H1 (cell line): Measurements from ENCODE around the gene OTUD3. TPM values are rescaled to one million over a fixed set of nuclear protein-coding genes. Genes with fewer than 3 reads are reported as not detected.

Source experiments
- CTCF ChIA-PET: fragments of 300-600 bp; sonication (Branson Sonifier 250); formaldehyde crosslinking; loops from one replicate; lab custom pipeline; 2021; ENCODE audit not compliant: partially characterized antibody; lab: Charles Lee
- POLR2A ChIA-PET: fragments of 300-600 bp; sonication (Branson Sonifier 250); formaldehyde crosslinking; loops from one replicate; lab custom pipeline; 2021; ENCODE audit warnings: inconsistent platforms; ENCODE audit not compliant: partially characterized antibody; lab: Charles Lee
- DNase-seq, 2 experiments: peaks; one replicate each; pipeline versions ENCODE4 v3.0.0 to v3.0.0-alpha.2; 2010 to 2022; ENCODE audit warnings: low spot score in 2 of 2, low read depth in 1 of 2, mixed read lengths in 1 of 2
- FAIRE-seq: peaks from 2 replicates; lab custom pipeline; 2011; peaks lifted over from hg19 to GRCh38; lab: Jason Lieb, UNC
- H2AFZ ChIP-seq: 2 replicates; pipeline ENCODE4 v1.8.1; 2012; ENCODE audit warnings: low read length, inconsistent platforms
- H2AK5ac ChIP-seq: 2 replicates; pipeline ENCODE4 v1.6.1; 2013; ENCODE audit warnings: low read depth, low read length
- H2BK120ac ChIP-seq: replicated peaks from 2 replicates; pipeline ENCODE3; 2013; ENCODE audit warnings: low read depth, low read length, inconsistent platforms
- H2BK12ac ChIP-seq: 2 replicates; pipeline ENCODE4 v1.6.1; 2013; ENCODE audit warnings: low read depth, low read length
- H2BK15ac ChIP-seq: 2 replicates; pipeline ENCODE4 v1.6.1; 2013; ENCODE audit warnings: low read length
- H2BK20ac ChIP-seq: 2 replicates; pipeline ENCODE4 v1.6.1; 2013; ENCODE audit warnings: low read length
- H2BK5ac ChIP-seq: 2 replicates; pipeline ENCODE4 v1.6.1; 2013; ENCODE audit warnings: low read depth, low read length
- H3K14ac ChIP-seq: 2 replicates; pipeline ENCODE4 v1.6.1; 2013; ENCODE audit warnings: inconsistent platforms; ENCODE audit not compliant: insufficient read length
- H3K18ac ChIP-seq: 2 replicates; pipeline ENCODE4 v1.6.1; 2013; ENCODE audit warnings: low read length; ENCODE audit errors: extremely low read depth
- H3K23ac ChIP-seq: 2 replicates; pipeline ENCODE4 v1.6.1; 2013; ENCODE audit warnings: inconsistent platforms; ENCODE audit not compliant: insufficient read length
- H3K23me2 ChIP-seq: 2 replicates; pipeline ENCODE4 v1.6.1; 2013; ENCODE audit warnings: low read depth, low read length
- H3K27ac ChIP-seq: 2 replicates; pipeline ENCODE4 v1.6.1; 2011; ENCODE audit warnings: low read depth, low read length, inconsistent platforms
- H3K27me3 ChIP-seq, 4 experiments: replicated peaks in 1 of 4; 1 replicate in 1 of 4; 2 replicates in 3 of 4; pipeline versions ENCODE4 v1.6.1 to v1.8.1; 2011 to 2013; ENCODE audit warnings: low read length in 3 of 4, mild to moderate bottlenecking in 3 of 4, inconsistent platforms in 2 of 4, mixed read lengths in 2 of 4, moderate library complexity in 1 of 4; ENCODE audit not compliant: control insufficient read depth in 3 of 4, insufficient read depth in 3 of 4; ENCODE audit errors: extremely low read depth in 1 of 4
- H3K36me3 ChIP-seq, 4 experiments: 2 replicates each; pipeline versions ENCODE4 v1.6.1 to v1.8.1; 2011 to 2013; ENCODE audit warnings: mild to moderate bottlenecking in 4 of 4, low read length in 3 of 4, moderate library complexity in 2 of 4, control low read depth in 1 of 4, inconsistent platforms in 1 of 4; ENCODE audit not compliant: insufficient read depth in 4 of 4, control insufficient read depth in 2 of 4
- H3K4ac ChIP-seq: replicated peaks from 2 replicates; pipeline ENCODE3; 2013; ENCODE audit warnings: low read length, low read depth, mixed read lengths, inconsistent platforms; ENCODE audit not compliant: insufficient read length
- H3K4me1 ChIP-seq, 4 experiments: replicated peaks in 1 of 4; 1 replicate in 1 of 4; 2 replicates in 3 of 4; pipeline versions ENCODE4 v1.6.1 to v1.8.1; 2011 to 2013; ENCODE audit warnings: low read length in 3 of 4, inconsistent platforms in 2 of 4, mixed read lengths in 1 of 4; ENCODE audit not compliant: insufficient read depth in 4 of 4, control insufficient read depth in 3 of 4
- H3K4me2 ChIP-seq, 2 experiments: 2 replicates each; pipeline versions ENCODE4 v1.6.1 to v1.8.1; 2011 to 2013; ENCODE audit warnings: low read depth in 2 of 2, low read length in 2 of 2, control low read depth in 1 of 2, inconsistent platforms in 1 of 2, mild to moderate bottlenecking in 1 of 2; ENCODE audit not compliant: insufficient read depth in 1 of 2
- H3K4me3 ChIP-seq, 4 experiments: fragments of 200-600, 300-600 bp in 1 of 4; sonication (generic), shearing (Covaris generic), sonication (Bioruptor Twin) in 1 of 4; 2 replicates each; pipeline versions ENCODE4 v1.5.1 to v1.8.1; 2011 to 2016; ENCODE audit warnings: low read length in 4 of 4, low read depth in 3 of 4, control low read depth in 2 of 4, inconsistent platforms in 2 of 4, mild to moderate bottlenecking in 2 of 4, mixed read lengths in 1 of 4, moderate library complexity in 1 of 4; ENCODE audit not compliant: insufficient read depth in 2 of 4; ENCODE audit errors: extremely low read depth in 1 of 4
- H3K56ac ChIP-seq: replicated peaks from 2 replicates; pipeline ENCODE3; 2013; ENCODE audit warnings: low read depth, mild to moderate bottlenecking, mixed read lengths, low read length, inconsistent platforms; ENCODE audit not compliant: insufficient read length
- H3K79me1 ChIP-seq: 2 replicates; pipeline ENCODE4 v1.6.1; 2013; ENCODE audit warnings: low read depth, low read length, control low read depth
- H3K79me2 ChIP-seq, 2 experiments: 2 replicates each; pipeline versions ENCODE4 v1.6.1 to v1.8.1; 2012 to 2013; ENCODE audit warnings: low read length in 2 of 2, mild to moderate bottlenecking in 2 of 2, inconsistent platforms in 1 of 2; ENCODE audit not compliant: insufficient read depth in 2 of 2, control insufficient read depth in 1 of 2
- H3K9ac ChIP-seq, 4 experiments: replicated peaks in 1 of 4; 1 replicate in 1 of 4; 2 replicates in 3 of 4; pipeline versions ENCODE4 v1.6.1 to v1.8.1; 2011 to 2013; ENCODE audit warnings: low read depth in 3 of 4, low read length in 3 of 4, control low read depth in 2 of 4, mild to moderate bottlenecking in 2 of 4, moderate library complexity in 2 of 4, inconsistent platforms in 1 of 4; ENCODE audit errors: extremely low read depth in 1 of 4
- H3K9me3 ChIP-seq, 2 experiments: 2 replicates each; pipeline versions ENCODE4 v1.6.1 to v1.8.1; 2012 to 2013; ENCODE audit warnings: mild to moderate bottlenecking in 2 of 2, moderate library complexity in 2 of 2, control low read depth in 1 of 2, inconsistent platforms in 1 of 2, low read depth in 1 of 2, low read length in 1 of 2, mixed read lengths in 1 of 2; ENCODE audit not compliant: insufficient read depth in 2 of 2
- H4K20me1 ChIP-seq, 2 experiments: replicated peaks in 1 of 2; 2 replicates each; pipeline versions ENCODE3 to v1.8.1; 2011 to 2013; ENCODE audit warnings: inconsistent platforms in 2 of 2, low read length in 2 of 2, mild to moderate bottlenecking in 1 of 2; ENCODE audit not compliant: insufficient read depth in 2 of 2, control insufficient read depth in 1 of 2
- H4K5ac ChIP-seq: 2 replicates; pipeline ENCODE4 v1.6.1; 2013; ENCODE audit warnings: low read length, low read depth, mixed read lengths, inconsistent platforms; ENCODE audit not compliant: insufficient read length
- H4K8ac ChIP-seq: 2 replicates; pipeline ENCODE4 v1.8.0; 2013; ENCODE audit warnings: mild to moderate bottlenecking, moderate library complexity, low read length, inconsistent platforms; ENCODE audit not compliant: insufficient read depth; ENCODE audit errors: extremely low read depth
- H4K91ac ChIP-seq: replicated peaks from 2 replicates; pipeline ENCODE3; 2013; ENCODE audit warnings: low read length, mixed read lengths, inconsistent platforms; ENCODE audit not compliant: insufficient read length
- BRCA1 ChIP-seq: IDR thresholded peaks from 2 replicates; pipeline ENCODE4 v1.6.1; 2012; ENCODE audit warnings: low read depth, low read length, improper control_type of control experiment
- CBX5 ChIP-seq: fragments of 300-800, 300-1000 bp; sonication (generic); IDR thresholded peaks from 2 replicates; pipeline ENCODE4 v1.7.1; 2016; ENCODE audit warnings: antibody characterized with exemption, low read length, low read depth
- CHD2 ChIP-seq: IDR thresholded peaks from 2 replicates; pipeline ENCODE4 v1.6.1; 2012; ENCODE audit warnings: low read length, improper control_type of control experiment
- CREB1 ChIP-seq: IDR thresholded peaks from 2 replicates; pipeline ENCODE4 v1.6.1; 2012; ENCODE audit warnings: inconsistent platforms
- JUN ChIP-seq: IDR thresholded peaks from 2 replicates; pipeline ENCODE4 v1.6.1; 2011; ENCODE audit warnings: low read depth, mild to moderate bottlenecking, improper control_type of control experiment, low read length
- KDM4A ChIP-seq: IDR thresholded peaks from one replicate; pipeline ENCODE4 v1.7.1; 2012; ENCODE audit warnings: low read depth, mild to moderate bottlenecking, moderate library complexity, low read length, inconsistent platforms; ENCODE audit not compliant: severe bottlenecking
- MAFK ChIP-seq: IDR thresholded peaks from 2 replicates; pipeline ENCODE4 v1.6.1; 2012; ENCODE audit warnings: low read depth, mild to moderate bottlenecking, improper control_type of control experiment, low read length
- RAD21 ChIP-seq, 2 experiments: IDR thresholded peaks in 1 of 2; conservative IDR thresholded peaks in 1 of 2; 2 replicates each; pipeline ENCODE4 v1.6.1; 2011; ENCODE audit warnings: low read depth in 2 of 2, low read length in 2 of 2, improper control_type of control experiment in 1 of 2, inconsistent platforms in 1 of 2, mild to moderate bottlenecking in 1 of 2, moderate library complexity in 1 of 2
- TAF1 ChIP-seq: IDR thresholded peaks from 2 replicates; pipeline ENCODE4 v1.6.1; 2011; ENCODE audit warnings: mild to moderate bottlenecking, low read depth, low read length
- TBP ChIP-seq: IDR thresholded peaks from 2 replicates; pipeline ENCODE4 v1.6.1; 2011; ENCODE audit warnings: low read depth, low read length, improper control_type of control experiment
- WGBS, 2 experiments: shearing (Covaris generic) in 1 of 2; methylation state at CpG; one replicate each; pipeline versions ENCODE4 v1.1.6 to v1.1.7; 2013 to 2015; ENCODE audit warnings: low lambda C conversion rate in 2 of 2, mixed read lengths in 2 of 2, inconsistent platforms in 1 of 2, low coverage in 1 of 2, missing lambda C conversion rate in 1 of 2; ENCODE audit not compliant: insufficient replicate concordance in 2 of 2, insufficient coverage in 1 of 2, insufficient read length in 1 of 2; ENCODE audit errors: extremely low coverage in 1 of 2, missing lambda C conversion rate in 1 of 2; 5-methylcytosine and 5-hydroxymethylcytosine counted together
- polyA plus RNA-seq, 7 experiments: library from polyadenylated mRNA; depleted of rRNA in 3 of 7; stranded (reverse) in 5 of 7; unstranded in 2 of 7; fragments of >200 nt in 5 of 7; fragments of 200-250 nt in 2 of 7; gene quantifications; 1 replicate in 5 of 7; 2 replicates in 1 of 7; 4 replicates in 1 of 7; pipeline versions ENCODE4 v1.2.1 to v1.2.3, GENCODE V29; 2011 to 2013; ENCODE audit warnings: missing spikeins in 2 of 7, mixed read lengths in 2 of 7
- total RNA-seq: library from RNA; stranded (reverse); fragmentation: NEBNext Ultra II Directional; extraction: Animal tissue kit (Norgen Biotek cat#: 25700); gene quantifications from 2 replicates; pipeline ENCODE4 v1.2.1, GENCODE V29; 2021
- TF ChIP-seq, protein P1 (sequence below), 3 experiments: IDR thresholded peaks; 1 replicate in 2 of 3; 2 replicates in 1 of 3; pipeline versions ENCODE4 v1.5.1 to v1.6.1; 2011; ENCODE audit warnings: low read length in 3 of 3, mild to moderate bottlenecking in 3 of 3, inconsistent platforms in 2 of 3, low read depth in 1 of 3, moderate library complexity in 1 of 3; ENCODE audit not compliant: insufficient read depth in 1 of 3; ENCODE audit errors: control extremely low read depth in 1 of 3

The OTUD3 gene
- total and polyA plus RNA-seq, 2 of the 8 experiments (the other 6 are each of a cell fraction or from before 2014, with no cell fraction given), result 6.3 to 11.9 TPM

DNA sequence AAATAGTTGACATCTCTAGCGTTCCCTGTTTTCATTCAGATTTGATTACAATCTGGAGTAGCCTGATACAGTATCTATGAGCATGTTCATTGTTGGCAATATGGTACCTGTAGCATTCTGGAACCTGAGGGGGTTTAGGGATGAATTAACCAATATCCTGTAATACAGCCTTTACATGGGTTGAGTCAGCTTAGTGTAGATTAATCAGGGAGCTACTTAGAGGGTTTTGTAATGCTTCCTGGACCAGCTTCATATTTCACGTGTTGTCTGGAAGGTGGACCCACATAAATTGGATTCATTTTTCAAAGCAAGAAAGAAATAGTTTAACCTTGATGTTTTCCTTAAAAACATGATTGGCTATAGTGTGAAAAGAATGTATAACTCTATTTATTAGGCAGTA lies 3.6 kb downstream of the OTUD3 start:
- Histone ChIP-seq H3K23me2 (no peaks in the 10 kb centered on the region; the same call in 1 of the 2 replicates), H3K27me3 (no peaks in the 10 kb centered on the region), H3K4me2 (no peak overlapping the region), H3K4me3 (no peak overlapping the region), H2BK20ac (no peak overlapping the region), H4K91ac (no peak overlapping the region), H2BK12ac (no peak overlapping the region), H2BK5ac (no peak overlapping the region), H3K79me1 (peaks cover 8% of the 10 kb centered on the region; the same call in 1 of the 2 replicates), H4K8ac (no peak overlapping the region), H2AK5ac (no peak overlapping the region), H4K20me1 (peaks cover 3 to 15% of the 10 kb centered on the region in 2 experiments)
- FAIRE-seq, result no peak
- TF ChIP-seq CBX5 (no peak), KDM4A (no peak), MAFK (no peak), CHD2 (no peak), CREB1 (no peak), JUN (no peak), BRCA1 (no peak), RAD21 (IDR thresholded peaks at IDR 0.05 in 1 of 2, conservative IDR thresholded peaks at IDR 0.05 in 1 of 2; ENCODE audit: low read depth in 2 of 2, low read length in 2 of 2) (no peak), TBP (no peak), TAF1 (no peak)
- TF ChIP-seq, protein P1, sequence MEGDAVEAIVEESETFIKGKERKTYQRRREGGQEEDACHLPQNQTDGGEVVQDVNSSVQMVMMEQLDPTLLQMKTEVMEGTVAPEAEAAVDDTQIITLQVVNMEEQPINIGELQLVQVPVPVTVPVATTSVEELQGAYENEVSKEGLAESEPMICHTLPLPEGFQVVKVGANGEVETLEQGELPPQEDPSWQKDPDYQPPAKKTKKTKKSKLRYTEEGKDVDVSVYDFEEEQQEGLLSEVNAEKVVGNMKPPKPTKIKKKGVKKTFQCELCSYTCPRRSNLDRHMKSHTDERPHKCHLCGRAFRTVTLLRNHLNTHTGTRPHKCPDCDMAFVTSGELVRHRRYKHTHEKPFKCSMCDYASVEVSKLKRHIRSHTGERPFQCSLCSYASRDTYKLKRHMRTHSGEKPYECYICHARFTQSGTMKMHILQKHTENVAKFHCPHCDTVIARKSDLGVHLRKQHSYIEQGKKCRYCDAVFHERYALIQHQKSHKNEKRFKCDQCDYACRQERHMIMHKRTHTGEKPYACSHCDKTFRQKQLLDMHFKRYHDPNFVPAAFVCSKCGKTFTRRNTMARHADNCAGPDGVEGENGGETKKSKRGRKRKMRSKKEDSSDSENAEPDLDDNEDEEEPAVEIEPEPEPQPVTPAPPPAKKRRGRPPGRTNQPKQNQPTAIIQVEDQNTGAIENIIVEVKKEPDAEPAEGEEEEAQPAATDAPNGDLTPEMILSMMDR (IDR thresholded peaks at IDR 0.05; ENCODE audit: control extremely low read depth in 1 of 3, insufficient read depth in 1 of 3, low read depth in 1 of 3, low read length in 3 of 3), result no peak
- TF ChIP-seq, all 59 proteins: peak for 0
- ChIA-PET POLR2A (no interaction called here), CTCF (interaction anchor here (1.0 to 1.3 kb wide), 2 partner anchors 9 to 89 kb away, joined by 5 to 8 read pairs; no protein-coding TSS in a partner anchor)
- no peak overlapping the region for H3K56ac ChIP-seq
- H2BK120ac ChIP-seq, result no peak overlapping the region
- 0 out of 4 replicates have a peak, but pooled peaks cover 0 to under 1% of the 10 kb centered on the region in 2 experiments for H3K9me3 ChIP-seq
- no peak overlapping the region for H2BK15ac ChIP-seq
- H3K23ac ChIP-seq, result no peak overlapping the region
- H3K18ac ChIP-seq, result no peak overlapping the region
- peaks cover 0 to 5% (median 3%) of the 10 kb centered on the region in 4 experiments; a peak in 3 of 7 replicates for H3K4me1 ChIP-seq
- no peak overlapping the region for H3K27ac ChIP-seq
- no peak for DNase-seq
- no peak overlapping the region for H3K9ac ChIP-seq
- H3K79me2 ChIP-seq, result peaks cover 16 to 75% of the 10 kb centered on the region in 2 experiments
- H2AFZ ChIP-seq, result no peak overlapping the region
- 91% methylated on average over 2 of the region's 2 CpGs; no CpG with 5 or more reads in 1 of the 2 experiments for WGBS, 2 experiments
- H3K14ac ChIP-seq, result no peak overlapping the region
- no peak overlapping the region for H3K4ac ChIP-seq
- no peak overlapping the region for H4K5ac ChIP-seq
- H3K36me3 ChIP-seq, result peaks cover 0 to 5% (median 2%) of the 10 kb centered on the region in 4 experiments; a peak in 3 of 8 replicates
